Memory B cell (primary cell): ENCODE results near the gene SPRYD3.
"Not testable (repeated sequence)": the region's sequence is repeated elsewhere in the genome, so short reads cannot be mapped to it uniquely, and the experiment has no call there.

ENCODE experiments used
- ATAC-seq: fragments of 150-1000 bp; cut with Tn5 transposase; 2 replicates; pipeline ENCODE4 v1.10.0; 2021; ENCODE audit warnings: low read depth, mild to moderate bottlenecking, moderate library complexity
- DNase-seq, 2 donors: peaks; one replicate each; pipeline ENCODE4 v3.0.0; 2022; ENCODE audit warnings: low spot score in 2 of 2
- H3K27ac Mint-ChIP-seq: one replicate; pipeline ENCODE4 v1.8.0; 2022; ENCODE audit warnings: mild to moderate bottlenecking, moderate library complexity, mixed read lengths
- H3K27me3 Mint-ChIP-seq: one replicate; pipeline ENCODE4 v1.8.0; 2022; ENCODE audit warnings: mixed read lengths
- H3K36me3 Mint-ChIP-seq: one replicate; pipeline ENCODE4 v1.8.0; 2022; ENCODE audit warnings: mild to moderate bottlenecking, mixed read lengths
- H3K4me1 Mint-ChIP-seq: one replicate; pipeline ENCODE4 v1.8.0; 2022; ENCODE audit warnings: mixed read lengths
- H3K4me3 Mint-ChIP-seq: one replicate; pipeline ENCODE4 v1.8.0; 2022; ENCODE audit warnings: mild to moderate bottlenecking, moderate library complexity, mixed read lengths
- H3K9me3 Mint-ChIP-seq: one replicate; pipeline ENCODE4 v1.8.0; 2022; ENCODE audit warnings: mixed read lengths

SPRYD3 gene

GRCh38 chr12:53096759-53097158, 17.6 kb upstream of the SPRYD3 start:
- Mint-ChIP-seq H3K36me3 (no peaks in the 10 kb centered on the region), H3K4me3 (peak overlapping the region; percentile 78), H3K27me3 (peaks cover 6% of the 10 kb centered on the region), H3K9me3 (no peaks in the 10 kb centered on the region), H3K4me1 (peaks cover 23% of the 10 kb centered on the region), H3K27ac (no peak overlapping the region)
- ATAC-seq (no peak), DNase-seq (no peak)

GRCh38 chr12:53096089-53096741, 17.0 kb upstream of the SPRYD3 start:
- ATAC-seq (no peak), DNase-seq (no peak)
- Mint-ChIP-seq H3K4me3 (peak overlapping the region; percentile 19), H3K9me3 (no peaks in the 10 kb centered on the region), H3K4me1 (peaks cover 23% of the 10 kb centered on the region), H3K27ac (no peak overlapping the region), H3K36me3 (no peaks in the 10 kb centered on the region), H3K27me3 (peaks cover 9% of the 10 kb centered on the region)

- not testable (repeated sequence) for H3K4me3 Mint-ChIP-seq, H3K9me3 Mint-ChIP-seq, DNase-seq, ATAC-seq, H3K36me3 Mint-ChIP-seq, H3K27me3 Mint-ChIP-seq, H3K27ac Mint-ChIP-seq
- peaks cover 23% of the 10 kb centered on the region for H3K4me1 Mint-ChIP-seq
These were observed 16.4 kb upstream of the SPRYD3 start for GRCh38 chr12:53095596-53095895.

DNA sequence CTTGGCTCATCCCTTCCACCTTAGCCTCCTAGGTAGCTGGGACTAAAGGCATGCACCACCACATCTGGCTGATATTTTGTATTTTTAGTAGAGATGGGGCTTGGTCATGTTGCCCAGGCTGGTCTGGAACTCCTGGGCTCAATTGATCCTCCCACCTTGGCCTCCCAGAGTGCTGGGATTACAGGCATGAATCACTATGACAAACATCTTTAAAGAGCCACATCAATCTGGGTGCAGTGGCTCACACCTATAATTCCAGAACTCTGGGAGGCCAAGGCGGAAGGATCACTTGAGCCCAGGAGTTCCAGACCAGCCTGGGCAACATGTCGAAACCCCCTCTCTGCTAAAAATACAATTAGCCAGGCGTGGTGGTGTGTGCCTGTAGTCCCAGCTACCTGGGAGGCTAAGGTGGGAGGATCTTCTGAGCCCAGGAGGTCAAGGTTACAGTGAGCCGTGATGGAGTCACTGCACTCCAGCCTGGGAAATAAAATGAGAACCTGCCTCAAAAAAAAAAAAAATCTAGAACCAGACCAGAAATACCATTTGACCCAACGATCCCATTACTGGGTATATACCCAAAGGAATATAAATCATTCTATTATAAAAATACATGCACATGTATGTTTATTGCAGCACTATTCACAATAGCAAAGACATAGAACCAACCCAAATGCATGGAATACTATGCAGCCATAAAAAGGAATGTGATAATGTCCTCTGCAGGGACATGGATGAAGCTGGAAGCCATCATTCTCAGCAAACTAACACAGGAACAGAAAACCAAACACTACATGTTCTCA, 15.8 kb upstream of the SPRYD3 start:
- ATAC-seq, H3K27ac Mint-ChIP-seq, H3K4me3 Mint-ChIP-seq, DNase-seq, H3K36me3 Mint-ChIP-seq, H3K27me3 Mint-ChIP-seq, H3K9me3 Mint-ChIP-seq: not testable (repeated sequence)
- H3K4me1 Mint-ChIP-seq, result peaks cover 23% of the 10 kb centered on the region

GRCh38 chr12:53094394-53094787, 15.2 kb upstream of the SPRYD3 start:
- Mint-ChIP-seq H3K27ac (no peak overlapping the region), H3K4me1 (peaks cover 21% of the 10 kb centered on the region), H3K4me3 (no peak overlapping the region), H3K9me3 (no peaks in the 10 kb centered on the region), H3K27me3 (peaks cover 9% of the 10 kb centered on the region), H3K36me3 (no peaks in the 10 kb centered on the region)
- no peak for ATAC-seq
- no peak for DNase-seq

DNA sequence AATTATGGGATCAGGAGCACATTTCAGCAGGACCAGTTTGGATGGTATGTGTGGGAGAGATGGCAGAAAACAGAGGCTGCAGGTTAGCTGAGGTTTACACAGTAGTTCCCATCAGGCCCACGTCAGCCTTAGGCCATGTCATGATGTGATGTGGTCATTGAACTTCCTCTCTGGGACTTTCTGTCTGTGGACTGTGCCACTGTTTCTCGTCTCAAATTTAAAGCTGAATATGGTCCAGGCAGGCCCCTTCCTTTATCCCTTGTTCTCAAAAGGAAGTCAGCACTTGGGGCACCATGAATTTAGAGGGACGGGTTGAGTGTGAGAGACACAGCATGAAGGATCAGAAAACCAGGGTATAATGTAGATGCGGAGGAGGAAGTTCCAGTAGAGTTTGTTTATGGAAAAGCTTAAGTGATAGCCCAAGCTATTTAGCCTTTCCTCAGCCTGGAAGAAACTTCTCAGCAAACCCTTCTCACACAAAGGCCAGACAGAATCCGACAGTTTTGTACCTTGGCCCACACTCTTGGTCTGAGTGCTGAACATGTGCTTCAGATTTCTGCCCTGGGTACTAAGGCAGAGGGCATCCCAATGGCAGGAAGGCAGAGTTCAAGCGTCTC, 14.7 kb upstream of the SPRYD3 start:
- Mint-ChIP-seq H3K4me3 (no peak overlapping the region), H3K9me3 (no peaks in the 10 kb centered on the region), H3K4me1 (peaks cover 17% of the 10 kb centered on the region), H3K36me3 (no peaks in the 10 kb centered on the region), H3K27ac (no peak overlapping the region), H3K27me3 (peaks cover 9% of the 10 kb centered on the region)
- ATAC-seq, result no peak
- no peak for DNase-seq

DNA sequence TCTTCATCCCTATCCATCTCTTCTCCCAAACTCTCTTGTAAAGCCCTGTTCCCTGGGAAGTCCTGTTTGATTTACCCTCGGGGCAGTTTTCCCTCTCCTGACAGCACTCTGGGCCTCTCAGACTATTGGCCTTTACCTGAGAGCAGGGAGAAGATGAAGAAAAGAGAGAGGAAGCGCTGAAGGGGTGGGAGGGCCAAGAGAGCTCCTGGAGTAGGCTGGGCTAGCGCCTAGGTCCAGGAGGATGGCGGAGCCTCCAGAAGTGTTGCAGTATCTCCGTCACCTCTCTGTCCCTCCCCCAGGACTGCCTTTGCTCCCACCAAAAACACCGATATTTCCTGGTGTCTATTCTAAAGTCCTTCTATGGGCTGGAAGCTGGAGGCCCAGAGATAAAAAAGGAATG, 12.6 kb upstream of the SPRYD3 start:
- Mint-ChIP-seq H3K27ac (no peak overlapping the region), H3K9me3 (no peaks in the 10 kb centered on the region), H3K4me3 (no peak overlapping the region), H3K27me3 (peaks cover 8% of the 10 kb centered on the region), H3K4me1 (peaks cover 2% of the 10 kb centered on the region), H3K36me3 (no peaks in the 10 kb centered on the region)
- ATAC-seq (no peak), DNase-seq (no peak)

DNA sequence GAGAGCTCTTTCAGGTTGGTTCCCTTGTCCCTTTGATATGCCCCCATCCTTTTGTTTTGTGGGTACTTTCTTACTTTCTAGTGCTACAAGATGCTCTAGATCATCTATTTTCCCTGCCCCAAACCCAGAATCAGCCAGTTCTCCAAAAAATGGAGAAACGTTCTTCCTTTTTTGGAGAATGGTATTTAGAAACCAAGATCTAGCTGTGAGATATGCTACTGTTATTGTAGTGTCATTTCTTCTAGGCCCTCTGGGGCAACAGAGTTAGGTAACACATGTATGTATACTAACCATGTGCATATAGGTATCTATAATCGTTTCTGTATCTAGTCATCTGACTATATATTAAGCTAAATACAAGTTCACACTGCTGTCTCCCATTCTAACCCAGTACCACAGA, 11.4 kb upstream of the SPRYD3 start:
- H3K4me1 Mint-ChIP-seq, result peaks cover 2% of the 10 kb centered on the region
- peaks cover 11% of the 10 kb centered on the region for H3K27me3 Mint-ChIP-seq
- no peak overlapping the region for H3K4me3 Mint-ChIP-seq
- DNase-seq, result no peak
- H3K27ac Mint-ChIP-seq, result no peak overlapping the region
- H3K9me3 Mint-ChIP-seq, result no peaks in the 10 kb centered on the region
- H3K36me3 Mint-ChIP-seq, result no peaks in the 10 kb centered on the region
- ATAC-seq, result no peak

- Mint-ChIP-seq H3K4me1 (peaks cover 2% of the 10 kb centered on the region), H3K27ac (no peak overlapping the region), H3K27me3 (peaks cover 11% of the 10 kb centered on the region)
These were observed 10.9 kb upstream of the SPRYD3 start for GRCh38 chr12:53090105-53090504.

DNA sequence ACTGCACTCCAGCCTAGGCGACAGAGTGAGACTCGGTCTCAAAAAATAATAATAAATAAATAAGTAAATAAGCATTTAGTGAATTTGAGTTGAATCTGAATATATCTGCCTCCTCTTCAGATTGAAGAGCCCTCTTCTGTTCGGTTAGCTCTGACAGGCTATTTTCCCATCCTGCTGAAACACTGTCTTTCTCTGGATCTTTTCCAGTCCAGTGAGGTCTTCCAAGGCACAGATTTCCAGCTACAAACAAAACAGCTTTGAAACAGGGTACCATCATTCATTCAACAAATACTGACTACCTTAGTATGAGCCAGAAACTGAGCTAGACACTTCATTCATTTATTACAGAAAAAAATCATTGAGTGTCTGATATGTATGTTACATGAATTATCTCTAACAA, 7.2 kb upstream of the SPRYD3 start:
- Mint-ChIP-seq H3K4me1 (no peaks in the 10 kb centered on the region), H3K9me3 (no peaks in the 10 kb centered on the region), H3K27me3 (peaks cover 6% of the 10 kb centered on the region), H3K27ac (no peak overlapping the region), H3K4me3 (no peak overlapping the region), H3K36me3 (no peaks in the 10 kb centered on the region)
- no peak for ATAC-seq
- no peak for DNase-seq

More at GRCh38 chr12:53090105-53090504, 10.9 kb upstream of the SPRYD3 start:
- DNase-seq (no peak), ATAC-seq (no peak)
- Mint-ChIP-seq H3K9me3 (no peaks in the 10 kb centered on the region), H3K36me3 (no peaks in the 10 kb centered on the region), H3K4me3 (no peak overlapping the region)

- H3K27ac Mint-ChIP-seq, result no peak overlapping the region
- ATAC-seq, result no peak
- peaks cover 5% of the 10 kb centered on the region for H3K27me3 Mint-ChIP-seq
- no peaks in the 10 kb centered on the region for H3K9me3 Mint-ChIP-seq
- DNase-seq, result no peak
- H3K4me3 Mint-ChIP-seq, result no peak overlapping the region
- peaks cover 10% of the 10 kb centered on the region for H3K4me1 Mint-ChIP-seq
- no peaks in the 10 kb centered on the region for H3K36me3 Mint-ChIP-seq
These were observed 3.5 kb upstream of the SPRYD3 start for GRCh38 chr12:53082637-53083175.

DNA sequence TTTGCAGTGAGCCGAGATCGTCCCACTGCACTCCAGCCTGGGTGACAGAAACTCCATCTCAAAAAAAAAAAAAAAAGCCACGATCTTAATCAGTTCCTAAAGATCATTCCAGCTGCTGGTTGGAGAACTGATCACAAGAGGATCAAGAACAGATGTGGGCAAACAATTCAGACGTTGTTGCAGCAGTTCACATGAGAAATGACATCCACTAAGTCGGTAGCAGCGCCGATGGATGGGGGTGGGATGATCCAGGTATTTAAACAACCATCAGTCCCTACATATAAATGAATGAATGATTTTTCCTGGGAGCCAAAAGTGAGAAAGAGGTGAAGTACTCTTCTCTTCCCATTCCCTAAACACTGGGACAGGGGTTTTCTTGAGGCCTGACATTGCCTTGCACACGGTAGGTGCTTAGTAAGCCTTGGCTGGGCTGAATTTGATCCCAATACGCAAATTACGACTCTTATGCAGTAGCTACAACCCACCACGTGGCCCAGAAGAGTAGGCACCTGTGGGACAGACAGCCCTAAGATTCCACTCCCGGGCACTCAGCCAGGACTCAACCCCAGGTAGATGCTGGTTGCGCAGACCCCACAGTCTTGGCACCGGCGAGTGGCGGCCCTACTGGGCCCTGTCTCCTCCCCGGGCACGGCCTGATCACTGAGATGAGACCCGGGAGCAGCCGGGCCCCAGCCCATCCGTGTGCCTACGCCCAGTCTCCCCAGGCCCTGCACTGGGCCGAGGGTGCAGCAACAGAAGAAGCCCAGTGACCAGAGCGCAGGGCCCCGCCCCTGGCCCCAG, 565 bp downstream of the SPRYD3 start:
- no peaks in the 10 kb centered on the region for H3K27me3 Mint-ChIP-seq
- no peaks in the 10 kb centered on the region for H3K9me3 Mint-ChIP-seq
- ATAC-seq (peak; percentile 50), DNase-seq (peak in 1 of 2 donors; percentile 25)
- peaks cover 18% of the 10 kb centered on the region for H3K36me3 Mint-ChIP-seq
- peaks cover 27% of the 10 kb centered on the region for H3K4me1 Mint-ChIP-seq
- H3K27ac Mint-ChIP-seq, result peak overlapping the region; percentile 96
- peak overlapping the region; percentile 92 for H3K4me3 Mint-ChIP-seq

- H3K27me3 Mint-ChIP-seq, result no peaks in the 10 kb centered on the region
- ATAC-seq (no peak), DNase-seq (no peak)
- peak overlapping the region; percentile 9 for H3K27ac Mint-ChIP-seq
- no peaks in the 10 kb centered on the region for H3K9me3 Mint-ChIP-seq
- H3K4me3 Mint-ChIP-seq, result peak overlapping the region; percentile 8
- H3K4me1 Mint-ChIP-seq, result peaks cover 35% of the 10 kb centered on the region
- H3K36me3 Mint-ChIP-seq, result peaks cover 24% of the 10 kb centered on the region
These were observed 2.2 kb downstream of the SPRYD3 start for GRCh38 chr12:53077030-53077429.

DNA sequence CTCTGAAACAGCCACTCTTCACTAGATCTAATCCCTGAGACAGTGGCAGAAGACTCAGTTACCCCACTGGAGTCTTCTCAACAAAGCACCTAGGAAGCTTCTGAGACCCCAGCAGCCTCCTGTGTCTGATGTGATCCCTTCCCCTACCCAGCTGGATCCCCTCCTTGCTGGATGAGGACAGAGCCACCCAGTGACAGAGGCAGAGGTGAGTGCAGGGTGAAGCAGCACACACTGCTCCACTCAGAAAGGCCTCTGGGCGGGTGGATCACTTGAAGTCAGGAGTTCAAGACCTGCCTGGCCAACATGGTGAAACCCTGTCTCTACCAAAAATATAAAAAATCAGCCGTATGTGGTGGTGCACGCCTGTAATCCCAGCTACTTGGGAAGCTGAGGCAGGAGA, 2.7 kb downstream of the SPRYD3 start:
- Mint-ChIP-seq H3K27ac (no peak overlapping the region), H3K36me3 (peaks cover 28% of the 10 kb centered on the region), H3K4me3 (no peak overlapping the region)

More for the DNA sequence above, 2.7 kb downstream of the SPRYD3 start:
- Mint-ChIP-seq H3K4me1 (peaks cover 37% of the 10 kb centered on the region), H3K27me3 (no peaks in the 10 kb centered on the region), H3K9me3 (no peaks in the 10 kb centered on the region)
- DNase-seq (no peak), ATAC-seq (no peak)
